ENCODE results near the gene RRM1.
"Not testable (repeated sequence)": the region's sequence is repeated elsewhere in the genome, so short reads cannot be mapped to it uniquely, and the experiment has no call there.

The RRM1 gene

DNA sequence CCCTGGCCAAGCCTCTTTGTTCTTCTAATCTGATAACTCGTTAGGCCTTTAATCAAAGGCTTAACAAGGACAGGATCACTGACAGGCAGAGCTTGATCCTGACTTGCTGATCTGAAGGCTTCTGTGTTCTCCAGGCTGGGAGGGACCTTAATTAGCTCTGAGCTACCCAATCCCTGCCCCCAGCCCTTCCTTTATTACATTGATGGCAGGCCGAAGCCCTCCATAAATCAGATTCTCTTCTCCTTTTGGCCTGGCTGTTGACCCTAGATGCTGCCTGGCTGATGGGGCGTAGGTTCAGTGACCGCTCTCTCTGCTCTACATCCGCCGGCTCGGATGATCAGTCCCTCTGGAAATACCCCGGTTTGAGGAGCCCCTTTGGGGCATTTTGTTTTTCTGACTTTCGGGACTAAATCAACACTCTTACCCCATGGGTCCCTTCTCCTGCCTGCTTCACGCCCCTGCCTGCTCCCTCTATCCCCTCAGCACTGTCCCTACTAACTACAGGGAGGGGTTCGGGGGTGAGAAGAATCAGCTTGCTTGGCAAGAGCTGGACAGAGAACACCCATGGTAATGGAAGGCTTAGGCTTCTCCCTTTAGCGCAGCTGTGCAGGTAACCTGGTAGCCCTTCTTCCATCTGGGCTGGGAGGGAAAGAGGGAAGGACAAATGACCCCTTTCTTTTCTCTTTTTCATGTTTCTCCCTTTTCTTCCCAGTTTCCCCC, 10.0 kb upstream of the RRM1 start:
- no peak for DNase-seq

DNA sequence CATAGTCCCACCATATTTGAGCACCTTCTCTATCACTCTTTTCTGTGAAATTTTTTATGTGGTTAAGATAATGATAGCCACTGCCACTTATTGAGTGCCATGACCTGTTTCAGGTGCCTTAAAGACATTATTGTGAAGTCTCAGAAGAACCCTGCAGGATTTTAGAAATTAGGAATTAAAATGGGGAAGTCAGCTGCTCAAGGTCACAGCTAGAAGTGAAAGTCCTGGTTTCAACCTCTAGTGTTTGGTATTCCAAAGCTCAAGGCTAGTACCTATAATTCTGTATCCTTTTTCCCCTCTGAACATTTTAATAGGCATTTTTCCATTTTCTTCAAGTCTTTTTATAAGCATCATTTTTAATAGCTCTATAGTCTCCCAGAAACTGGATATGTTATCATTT, 9.0 kb upstream of the RRM1 start:
- DNase-seq, result no peak

DNA sequence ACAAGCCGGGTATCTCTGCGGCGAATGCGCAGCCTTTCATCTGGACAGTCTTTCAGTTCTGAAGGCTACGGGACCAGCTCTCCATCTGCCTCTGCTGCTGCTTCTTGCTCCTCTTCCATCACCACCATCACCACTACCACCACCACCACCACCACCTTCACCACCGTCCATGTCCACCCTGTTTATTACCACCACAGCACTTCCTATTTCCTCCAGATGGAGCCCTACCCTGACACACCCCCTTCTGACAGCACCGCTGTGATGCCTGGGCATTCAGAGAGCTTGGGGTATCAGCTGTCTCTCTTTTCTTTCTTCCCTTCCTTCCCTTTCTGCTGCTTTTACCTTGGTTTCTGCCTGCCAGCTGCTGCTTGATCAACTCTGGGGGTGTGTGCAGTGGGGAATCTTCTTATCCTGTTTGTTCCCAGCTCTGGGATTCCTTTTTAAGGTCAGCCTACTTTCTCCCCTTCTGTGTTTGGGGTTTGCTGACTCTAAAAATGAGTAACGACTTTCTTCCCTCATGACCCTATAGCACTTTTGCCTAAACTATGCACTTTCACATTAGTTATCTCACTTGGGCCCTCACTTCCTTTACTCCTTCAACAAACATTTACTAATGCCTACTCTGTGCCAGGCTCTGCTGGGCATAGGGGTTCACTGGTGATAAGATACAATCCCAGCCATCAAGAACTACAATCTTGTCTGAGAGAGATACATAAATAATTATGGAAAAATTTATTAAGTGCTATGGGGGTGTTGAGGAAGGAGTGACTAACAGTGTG, 7.8 kb upstream of the RRM1 start:
- DNase-seq, result no peak

DNA sequence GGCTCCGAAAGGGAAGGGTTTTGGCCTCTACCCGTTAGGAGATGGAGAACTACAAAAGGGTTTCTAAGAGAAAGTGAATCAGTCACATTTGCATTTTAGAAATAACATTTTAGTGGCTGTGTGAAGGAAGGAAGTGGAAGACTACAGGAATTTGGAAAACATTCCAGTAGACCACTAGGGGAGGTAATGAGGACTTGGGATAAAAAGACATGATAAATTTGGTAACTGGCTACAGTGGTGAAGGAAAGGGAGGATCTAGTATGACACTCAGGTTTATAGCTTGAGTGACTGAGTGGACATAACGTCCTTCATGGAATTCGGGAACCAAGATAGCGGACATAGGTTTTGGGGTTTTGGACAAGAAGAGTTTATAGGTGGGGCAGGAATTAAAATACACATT, 7.0 kb upstream of the RRM1 start:
- no peak for DNase-seq

DNA sequence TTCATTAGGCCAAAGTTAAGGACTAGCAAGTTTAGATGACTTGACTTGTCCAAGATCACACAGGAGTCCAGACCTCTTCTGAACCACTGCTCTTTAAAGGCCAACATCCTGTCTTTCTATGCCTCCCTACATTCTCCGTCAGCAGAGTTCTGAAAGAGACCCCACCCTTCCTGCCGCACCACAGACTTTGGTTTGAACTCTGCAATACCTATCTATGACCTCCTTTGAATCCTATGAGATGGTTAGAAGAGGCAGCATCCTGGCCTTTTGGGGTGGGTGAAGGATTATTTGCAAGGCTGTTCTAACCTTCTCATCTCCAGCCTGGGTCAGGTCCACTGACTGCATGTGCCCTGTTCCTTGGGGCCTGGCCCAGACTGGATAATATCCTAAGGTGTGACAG, 4.3 kb upstream of the RRM1 start:
- peak; percentile 71 for DNase-seq

DNA sequence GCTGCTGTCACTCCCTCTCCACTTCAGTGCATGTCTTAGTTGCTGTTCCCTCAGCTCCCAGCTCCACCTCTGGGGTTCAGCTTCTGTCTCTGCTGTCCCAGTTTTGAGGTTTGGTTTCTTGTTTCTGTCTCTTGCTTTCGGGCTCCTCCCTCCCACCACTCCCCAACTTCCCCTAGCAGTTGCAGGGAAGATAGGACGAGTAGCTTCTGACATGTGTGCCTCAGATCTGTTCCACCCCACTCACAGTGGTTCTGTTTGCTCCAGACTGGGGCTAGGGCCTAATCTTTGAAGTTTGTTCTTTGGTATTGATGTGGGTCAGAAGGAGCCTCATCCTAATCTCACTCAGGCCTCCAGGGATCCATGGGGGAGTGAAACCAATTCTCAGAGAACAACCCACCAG, 2.6 kb upstream of the RRM1 start:
- DNase-seq, result peak; percentile 49

DNA sequence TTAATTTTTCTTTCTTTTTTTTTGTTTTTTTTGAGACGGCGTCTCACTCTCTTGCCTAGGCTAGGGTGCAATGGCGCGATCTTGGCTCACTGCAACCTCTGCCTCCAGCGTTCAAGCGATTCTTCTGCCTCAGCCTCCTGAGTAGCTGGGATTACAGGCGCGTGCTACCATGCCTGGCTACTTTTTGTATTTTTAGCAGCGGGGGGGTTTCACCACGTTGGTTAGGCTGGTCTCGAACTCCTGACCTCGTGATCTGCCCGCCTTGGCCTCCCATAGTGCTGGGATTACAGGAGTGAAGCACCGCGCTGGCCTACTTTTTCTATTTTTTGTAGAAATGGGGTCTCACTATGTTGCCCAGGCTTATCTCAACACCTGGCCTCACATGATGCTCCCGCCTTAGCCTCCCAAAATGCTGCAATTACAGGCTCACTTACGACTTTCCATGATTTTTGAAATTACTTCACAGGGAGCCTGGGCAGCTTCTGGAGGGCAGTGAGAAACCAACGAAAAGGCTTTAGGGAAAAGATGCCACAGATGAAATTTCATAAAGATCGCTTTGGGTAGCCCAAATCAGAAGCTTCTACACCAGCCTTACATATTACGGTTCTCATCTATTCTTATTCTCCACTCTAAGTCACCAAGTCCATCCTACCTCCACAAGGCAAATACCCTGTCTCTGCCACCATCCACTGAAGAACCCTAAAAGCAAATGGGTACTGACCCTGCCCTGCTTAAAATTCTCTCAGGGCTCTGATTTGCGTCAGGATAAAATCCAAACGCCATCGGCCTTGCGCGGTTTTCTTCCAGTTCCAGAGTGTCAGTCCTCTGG, 866 bp upstream of the RRM1 start:
- DNase-seq, result no peak

DNA sequence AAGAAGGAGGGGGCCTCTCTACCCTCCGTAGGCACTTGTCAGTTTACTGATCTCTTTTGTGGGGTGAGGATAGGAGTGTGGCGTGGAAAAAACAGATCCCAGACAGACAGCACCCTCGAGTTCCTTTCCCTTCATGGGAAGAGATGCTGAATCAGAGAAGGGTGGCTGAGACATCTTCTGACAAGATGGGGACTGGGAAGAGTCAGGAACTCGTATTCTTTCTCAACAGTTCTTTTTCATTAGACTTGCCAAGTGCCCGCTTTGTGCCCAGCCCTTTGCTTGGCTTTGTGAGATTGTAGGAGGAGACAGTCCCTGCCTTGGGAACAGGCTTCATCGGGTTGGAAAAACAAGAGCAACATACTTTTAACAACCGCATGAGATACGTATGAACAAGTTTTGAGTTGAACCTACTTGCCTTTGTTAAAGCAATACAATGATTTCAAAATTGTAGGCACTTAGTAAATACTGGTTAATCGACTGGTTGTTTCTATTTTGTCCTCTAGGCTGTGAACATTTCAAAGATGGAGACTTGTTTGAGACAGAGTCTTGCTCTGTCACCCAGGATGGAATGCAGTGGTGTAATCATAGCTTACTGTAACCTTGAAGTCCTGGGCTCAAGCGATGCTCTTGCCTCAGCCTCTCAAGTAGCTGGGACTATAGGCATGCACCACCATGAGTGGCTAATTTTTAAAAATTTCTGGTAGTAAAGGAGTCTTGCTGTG, 1.1 kb downstream of the RRM1 start:
- peak; percentile 26 for DNase-seq

DNA sequence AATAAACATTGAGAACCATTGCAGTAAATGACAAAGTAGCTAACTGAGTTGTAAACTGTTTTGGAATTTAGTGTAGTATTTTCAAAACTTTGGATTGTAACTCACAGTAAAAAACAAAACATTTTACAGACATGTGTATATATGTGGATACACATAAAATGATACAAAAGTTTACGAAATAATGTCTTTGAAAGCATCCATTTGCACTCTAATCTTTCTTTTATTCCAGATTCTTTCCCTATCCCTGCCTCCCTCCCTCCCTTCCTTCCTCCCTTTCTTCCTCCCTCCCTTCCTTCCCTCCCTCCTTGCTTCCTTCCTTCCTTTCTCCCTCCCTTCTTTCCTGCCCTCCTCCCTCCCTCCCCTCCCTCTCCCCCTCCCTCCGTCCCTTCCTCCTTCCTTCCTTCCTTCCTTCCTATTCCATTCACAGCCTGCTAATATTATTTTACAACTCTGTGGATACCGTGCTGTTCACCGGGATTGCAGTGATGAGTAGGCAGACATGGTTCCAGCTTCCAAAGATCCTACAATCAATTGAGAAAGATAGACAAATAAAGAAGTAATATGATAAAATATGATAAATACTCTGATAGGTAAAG, 3.5 kb downstream of the RRM1 start:
- no peak for DNase-seq

DNA sequence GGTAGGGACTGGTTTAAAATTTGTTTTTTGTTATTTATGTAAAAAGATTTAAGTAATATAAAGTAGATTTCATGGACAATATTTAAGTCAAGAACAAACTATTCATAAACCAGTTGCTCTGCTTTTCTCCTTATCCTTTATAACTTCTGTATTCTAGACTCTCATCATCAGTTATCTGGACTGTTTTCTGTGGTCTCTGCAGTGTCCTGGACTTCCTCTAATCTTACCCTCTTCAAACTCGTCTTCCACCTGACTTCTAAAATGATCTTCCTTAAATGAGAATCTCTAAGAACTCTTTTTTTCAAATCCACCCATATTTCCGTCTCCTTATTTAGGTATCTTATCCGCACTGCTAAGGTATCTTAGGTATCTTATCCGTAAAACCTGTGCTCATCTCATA, 8.1 kb downstream of the RRM1 start:
- DNase-seq, result no peak

DNA sequence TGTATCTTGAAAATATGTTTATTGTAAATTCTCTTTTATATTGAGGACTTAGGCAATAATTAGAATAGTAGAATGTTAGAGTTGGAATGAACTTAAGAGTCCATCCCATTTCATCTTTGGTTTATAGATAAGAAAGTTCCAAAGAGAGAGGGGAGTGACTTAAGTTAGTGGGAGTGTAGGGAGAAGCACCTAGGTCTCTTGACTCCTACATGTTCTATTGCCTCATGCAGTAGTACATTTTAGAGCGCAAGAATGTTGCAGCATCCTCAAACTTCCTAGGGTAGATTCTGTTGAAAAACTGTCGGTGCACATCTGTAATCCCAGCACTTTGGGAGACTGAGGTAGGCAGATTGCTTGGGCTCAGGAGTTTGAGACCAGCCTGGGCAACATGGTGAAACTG, 8.7 kb downstream of the RRM1 start:
- DNase-seq, result no peak

DNA sequence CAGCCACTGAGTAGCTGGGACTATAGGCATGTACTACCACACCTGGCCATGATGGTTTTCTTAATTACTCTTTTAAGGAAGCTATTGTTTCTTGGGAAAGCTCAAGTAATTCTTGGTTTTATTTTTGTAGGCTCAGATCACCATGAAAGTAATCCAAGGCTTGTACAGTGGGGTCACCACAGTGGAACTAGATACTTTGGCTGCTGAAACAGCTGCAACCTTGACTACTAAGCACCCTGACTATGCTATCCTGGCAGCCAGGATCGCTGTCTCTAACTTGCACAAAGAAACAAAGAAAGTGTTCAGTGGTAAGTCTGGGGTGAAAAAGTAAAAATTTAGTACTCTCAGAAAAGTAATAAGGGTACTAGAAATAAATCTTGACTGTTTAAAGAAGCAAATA, 11.3 kb downstream of the RRM1 start:
- DNase-seq, result no peak

DNA sequence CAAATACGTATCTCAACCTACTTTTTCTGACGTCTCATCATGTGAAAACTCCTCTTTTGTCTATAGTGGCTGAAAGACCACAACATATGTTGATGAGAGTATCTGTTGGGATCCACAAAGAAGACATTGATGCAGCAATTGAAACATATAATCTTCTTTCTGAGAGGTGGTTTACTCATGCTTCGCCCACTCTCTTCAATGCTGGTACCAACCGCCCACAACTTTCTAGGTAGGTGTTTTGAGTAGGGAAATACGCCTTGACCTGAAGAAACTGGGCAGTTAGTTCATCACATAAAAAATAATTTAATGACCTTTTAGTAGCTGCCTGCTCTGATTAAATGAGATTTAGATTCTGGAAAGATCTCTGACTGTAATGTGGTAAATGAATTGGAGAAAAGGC, 17.2 kb downstream of the RRM1 start:
- no peak for DNase-seq

DNA sequence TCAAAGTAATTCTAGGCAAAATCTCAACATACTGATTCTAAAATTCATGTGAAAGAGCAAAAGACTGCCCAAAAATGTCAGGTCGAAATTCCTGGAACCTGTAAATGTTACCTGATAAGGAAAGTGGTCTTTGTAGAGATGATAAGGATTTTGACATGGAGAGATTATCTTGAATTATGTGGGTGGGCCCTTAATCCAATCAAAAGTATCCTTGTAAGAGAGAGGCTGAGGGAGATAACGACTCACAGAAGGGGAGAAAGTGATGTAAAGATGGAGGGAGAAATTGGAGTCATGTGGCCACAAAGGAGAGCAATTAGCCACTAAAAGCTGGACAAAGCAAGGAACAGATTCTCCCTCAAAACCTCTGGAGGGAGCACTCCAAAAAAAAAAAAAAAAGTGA, 20.5 kb downstream of the RRM1 start:
- no peak for DNase-seq

DNA sequence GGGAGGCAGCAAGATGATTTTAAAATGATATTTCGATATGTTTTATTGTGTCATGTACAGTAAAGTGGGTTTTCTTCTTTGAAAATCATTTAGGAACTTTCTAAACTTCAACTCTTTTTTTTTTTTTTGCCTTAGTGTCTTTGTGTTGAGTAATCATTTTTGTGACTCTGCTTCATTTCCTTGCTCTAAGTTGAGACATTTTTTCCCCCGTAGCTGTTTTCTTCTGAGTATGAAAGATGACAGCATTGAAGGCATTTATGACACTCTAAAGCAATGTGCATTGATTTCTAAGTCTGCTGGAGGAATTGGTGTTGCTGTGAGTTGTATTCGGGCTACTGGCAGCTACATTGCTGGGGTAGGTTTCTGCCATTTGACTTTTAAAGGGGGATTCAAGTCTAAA, 23.5 kb downstream of the RRM1 start:
- no peak for DNase-seq

DNA sequence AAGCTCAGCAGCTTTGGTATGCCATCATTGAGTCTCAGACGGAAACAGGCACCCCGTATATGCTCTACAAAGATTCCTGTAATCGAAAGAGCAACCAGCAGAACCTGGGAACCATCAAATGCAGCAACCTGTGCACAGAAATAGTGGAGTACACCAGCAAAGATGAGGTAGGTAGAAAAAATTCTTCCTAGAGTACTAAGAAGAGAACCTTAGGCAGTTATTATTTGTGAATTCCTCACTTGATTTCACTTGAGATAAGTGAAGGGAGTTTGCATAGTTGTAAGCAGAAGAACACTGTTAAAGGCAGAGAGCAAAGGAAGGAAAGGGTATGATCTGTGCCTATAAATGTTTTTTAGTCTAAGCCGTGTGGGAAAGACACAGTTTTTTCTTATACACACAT, 28.6 kb downstream of the RRM1 start:
- DNase-seq, result no peak

DNA sequence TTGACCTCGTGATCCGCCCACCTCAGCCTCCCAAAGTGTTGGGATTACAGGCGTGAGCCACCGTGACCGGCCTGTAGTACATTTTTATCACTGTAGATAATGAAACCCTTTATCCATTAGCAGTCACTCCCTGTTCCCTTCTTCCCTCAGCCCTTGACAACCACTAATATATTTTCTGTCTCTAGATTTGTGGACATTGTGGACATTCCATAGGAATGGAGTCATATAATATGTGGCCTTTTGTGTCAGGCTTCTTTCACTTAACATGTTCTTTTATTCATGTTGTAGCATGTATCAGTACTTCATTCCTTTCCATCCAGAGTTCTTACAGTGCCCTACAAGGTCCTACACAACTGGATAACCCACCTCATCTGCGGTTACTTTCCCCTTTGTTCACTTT, 30.5 kb downstream of the RRM1 start:
- DNase-seq, result no peak

DNA sequence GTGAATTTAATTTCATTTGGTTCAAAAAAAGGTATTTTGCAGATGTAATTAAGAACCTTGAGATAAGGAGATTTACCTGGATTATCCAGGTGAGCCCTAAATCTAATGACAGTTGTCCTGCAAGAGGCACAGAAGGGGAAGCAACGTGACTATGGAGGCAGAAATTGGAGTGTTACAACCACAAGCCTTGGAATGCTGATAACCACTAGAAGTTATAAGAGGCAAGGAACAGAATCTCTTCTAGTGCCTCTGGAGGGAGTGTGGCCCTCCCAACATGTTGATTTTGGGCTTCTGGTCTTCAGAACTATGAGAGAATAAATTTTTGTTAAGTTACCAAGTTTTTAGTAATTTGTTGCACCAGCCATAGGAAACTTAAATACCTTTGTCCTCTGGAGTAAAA, 32.8 kb downstream of the RRM1 start:
- DNase-seq, result no peak

DNA sequence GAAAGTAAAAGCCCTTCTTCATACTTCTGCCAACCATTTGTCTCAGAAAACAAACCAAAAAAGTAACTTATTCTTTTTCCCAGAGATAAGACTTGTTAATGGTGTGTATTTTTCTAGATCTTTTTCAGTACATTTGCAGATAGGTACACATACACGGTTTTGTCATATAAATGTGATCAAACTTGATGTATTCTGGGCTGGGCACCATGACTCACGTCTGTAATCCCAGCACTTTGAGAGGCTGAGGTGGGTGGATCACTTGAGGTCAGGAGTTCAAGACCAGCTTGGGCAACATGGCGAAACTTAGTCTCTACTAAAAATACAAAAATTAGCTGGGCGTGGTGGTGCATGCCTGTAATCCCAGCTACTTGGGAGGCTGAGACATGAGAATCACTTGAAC, 35.6 kb downstream of the RRM1 start:
- not testable (repeated sequence) for DNase-seq

DNA sequence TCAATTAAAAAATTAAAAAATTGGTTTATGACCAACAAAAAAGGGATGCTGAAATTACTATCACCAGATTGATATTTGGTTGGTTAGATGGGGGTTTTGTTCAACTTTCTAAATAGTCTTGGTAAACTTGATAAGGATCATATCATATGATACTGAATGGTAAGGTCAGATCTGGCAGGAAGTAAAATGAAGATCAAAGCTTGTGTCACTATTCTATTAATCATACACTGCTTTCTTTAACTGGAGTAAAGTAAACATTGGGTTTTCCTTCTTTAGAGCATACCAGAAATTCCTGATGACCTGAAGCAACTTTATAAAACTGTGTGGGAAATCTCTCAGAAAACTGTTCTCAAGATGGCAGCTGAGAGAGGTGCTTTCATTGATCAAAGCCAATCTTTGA, 40.2 kb downstream of the RRM1 start:
- no peak for DNase-seq

DNA sequence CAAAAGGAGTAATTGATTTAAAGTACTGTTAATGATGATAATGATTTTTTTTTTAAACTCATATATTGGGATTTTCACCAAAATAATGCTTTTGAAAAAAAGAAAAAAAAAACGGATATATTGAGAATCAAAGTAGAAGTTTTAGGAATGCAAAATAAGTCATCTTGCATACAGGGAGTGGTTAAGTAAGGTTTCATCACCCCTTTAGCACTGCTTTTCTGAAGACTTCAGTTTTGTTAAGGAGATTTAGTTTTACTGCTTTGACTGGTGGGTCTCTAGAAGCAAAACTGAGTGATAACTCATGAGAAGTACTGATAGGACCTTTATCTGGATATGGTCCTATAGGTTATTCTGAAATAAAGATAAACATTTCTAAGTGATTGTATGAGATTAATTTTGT, 43.9 kb downstream of the RRM1 start:
- DNase-seq, result no peak

DNA sequence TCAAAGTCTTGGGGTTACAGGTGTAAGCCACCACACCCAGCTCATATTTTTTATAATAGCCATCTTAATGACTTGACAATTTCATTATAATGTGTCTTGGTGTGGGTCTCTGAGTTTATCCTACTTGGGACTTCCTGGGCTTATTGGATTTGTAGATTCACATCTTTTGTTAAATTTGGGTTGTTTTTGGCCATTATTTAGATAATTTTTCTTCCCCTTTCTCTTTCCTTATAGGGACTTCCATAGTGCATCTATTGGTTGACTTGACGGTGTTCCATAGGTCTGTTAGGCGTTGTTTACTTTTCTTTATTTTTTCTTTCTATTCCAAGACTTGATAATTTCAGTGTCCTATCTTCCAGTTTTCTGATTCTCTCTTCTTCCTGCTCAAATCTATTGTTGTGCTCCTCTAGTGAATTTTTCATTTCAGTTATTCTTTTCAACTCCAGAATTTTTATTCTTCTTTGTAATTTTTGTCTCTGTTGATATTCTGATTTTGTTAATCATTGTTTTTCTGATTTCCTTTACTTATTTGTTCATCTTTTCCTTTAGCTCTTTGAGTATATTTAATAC, 45.6 kb downstream of the RRM1 start:
- DNase-seq, result no peak

Data from CD4-positive, alpha-beta T cell treated with Interleukin-10 for 1 hour (primary cell).